K562 (cell line): Measurements from ENCODE around the gene SNCG. TPM values are rescaled to one million over a fixed set of nuclear protein-coding genes. Genes with fewer than 3 reads are reported as not detected.
A peak's percentile ranks its signal among the peaks of the same experiment; 100 is the strongest.

Experiments
- ATAC-seq: fragments of 200-7000 bp; cut with Tn5 transposase; 3 replicates; pipeline ENCODE4 v1.9.1; 2020; ENCODE audit warnings: moderate library complexity
- BruUV-seq: library from RNA; stranded (reverse); fragments of 400-500 nt; replicated peaks from 2 replicates; lab custom pipeline; 2021; lab: Mats Ljungman, UMichigan
- CTCF ChIA-PET: fragments of 300-600 bp; formaldehyde crosslinking; extraction: SDS; loops from one replicate; lab custom pipeline; 2021; ENCODE audit warnings: low intra/inter-chr PET ratio; lab: Yijun Ruan, JAX
- POLR2A ChIA-PET: fragments of 300-600, 350-650 bp; sonication (Branson Sonifier 250); formaldehyde crosslinking; extraction: SDS; loops from one replicate; lab custom pipeline; 2021; ENCODE audit warnings: antibody characterized with exemption, inconsistent platforms; lab: Yijun Ruan, JAX
- DNase-seq, 4 experiments: peaks; one replicate each; pipeline versions ENCODE4 v3.0.0 to v3.0.0-alpha.2; 2011 to 2018; ENCODE audit warnings: low spot score in 3 of 4, mixed read lengths in 3 of 4; ENCODE audit errors: extremely low read depth in 1 of 4
- FAIRE-seq: peaks from 2 replicates; lab custom pipeline; 2011; peaks lifted over from hg19 to GRCh38; lab: Jason Lieb, UNC
- H2AFZ ChIP-seq: 2 replicates; pipeline ENCODE4 v1.6.0; 2011; ENCODE audit warnings: low read depth, low read length, control low read depth, inconsistent platforms
- H3K27ac ChIP-seq: fragments of 200-600 bp; 3 replicates; pipeline ENCODE4 v1.8.0; 2011; ENCODE audit warnings: low read depth, mild to moderate bottlenecking, control low read depth, inconsistent platforms, low read length, moderate library complexity, mixed read lengths; ENCODE audit errors: extremely low read depth
- H3K27me3 ChIP-seq, 2 experiments: fragments of 300-600 bp in 1 of 2; 2 replicates in 1 of 2; 3 replicates in 1 of 2; pipeline versions ENCODE4 v1.6.0 to v1.8.0; 2011; ENCODE audit warnings: inconsistent platforms in 2 of 2, low read length in 2 of 2, mild to moderate bottlenecking in 1 of 2, mixed read lengths in 1 of 2, moderate library complexity in 1 of 2; ENCODE audit not compliant: control insufficient read depth in 2 of 2, insufficient read depth in 2 of 2
- H3K36me3 ChIP-seq: fragments of 300-600 bp; 3 replicates; pipeline ENCODE4 v1.8.0; 2011; ENCODE audit warnings: mild to moderate bottlenecking, low read length, inconsistent platforms; ENCODE audit not compliant: control insufficient read depth, insufficient read depth
- H3K4me1 ChIP-seq, 2 experiments: fragments of 200-600 bp in 1 of 2; replicated peaks in 1 of 2; 2 replicates in 1 of 2; 3 replicates in 1 of 2; pipeline versions ENCODE4 v1.5.1 to v1.8.0; 2011; ENCODE audit warnings: inconsistent platforms in 2 of 2, low read length in 2 of 2, mild to moderate bottlenecking in 1 of 2, mixed read lengths in 1 of 2, moderate library complexity in 1 of 2; ENCODE audit not compliant: control insufficient read depth in 2 of 2, insufficient read depth in 2 of 2
- H3K4me2 ChIP-seq: 2 replicates; pipeline ENCODE4 v1.6.1; 2011; ENCODE audit warnings: low read length, control low read depth, inconsistent platforms, mixed read lengths; ENCODE audit not compliant: insufficient read depth
- H3K4me3 ChIP-seq: fragments of 200-600 bp; sonication (generic), shearing (Covaris generic); 2 replicates; pipeline ENCODE4 v1.5.1; 2016; ENCODE audit warnings: control low read depth, inconsistent platforms
- H3K79me2 ChIP-seq: fragments of 200-600 bp; 3 replicates; pipeline ENCODE4 v1.8.0; 2011; ENCODE audit warnings: low read length, inconsistent platforms; ENCODE audit not compliant: control insufficient read depth, insufficient read depth
- H3K9ac ChIP-seq, 2 experiments: 2 replicates each; pipeline versions ENCODE4 v1.6.0 to v1.6.1; 2011; ENCODE audit warnings: low read depth in 2 of 2, low read length in 2 of 2, control low read depth in 1 of 2, inconsistent platforms in 1 of 2, mild to moderate bottlenecking in 1 of 2, mixed read lengths in 1 of 2; ENCODE audit not compliant: insufficient read depth in 1 of 2
- H3K9me1 ChIP-seq: one replicate; pipeline ENCODE4 v1.6.0; 2011; ENCODE audit warnings: inconsistent platforms, mild to moderate bottlenecking, low read length, moderate library complexity; ENCODE audit not compliant: control insufficient read depth, insufficient read depth
- H3K9me3 ChIP-seq: replicated peaks from 2 replicates; pipeline ENCODE4 v1.5.1; 2011; ENCODE audit warnings: low read depth, low read length, inconsistent platforms; ENCODE audit not compliant: control insufficient read depth, insufficient read depth
- H4K20me1 ChIP-seq: replicated peaks from 2 replicates; pipeline ENCODE4 v1.6.1; 2011; ENCODE audit warnings: low read length, inconsistent platforms, mixed read lengths; ENCODE audit not compliant: control insufficient read depth, insufficient read depth
- ETV6 ChIP-seq, 3 experiments: fragments of 150-350 bp in 1 of 3; sonication (generic) in 1 of 3; formaldehyde crosslinking in 1 of 3; IDR thresholded peaks; 2 replicates each; pipeline versions ENCODE4 v1.6.1 to v1.8.0; 2014 to 2022; ENCODE audit warnings: borderline replicate concordance in 2 of 3, low read depth in 2 of 3, antibody characterized with exemption in 1 of 3, low read length in 1 of 3, mild to moderate bottlenecking in 1 of 3, missing genetic modification reagents in 1 of 3
- KAT2B ChIP-seq: IDR thresholded peaks from one replicate; pipeline ENCODE4 v1.6.1; 2012; ENCODE audit warnings: low read depth, mild to moderate bottlenecking, control low read depth, inconsistent platforms, low read length, moderate library complexity
- NFIC ChIP-seq: fragments of 450-650 bp; IDR thresholded peaks from 2 replicates; pipeline ENCODE4 v1.6.1; 2017; ENCODE audit warnings: mild to moderate bottlenecking, inconsistent platforms
- SUPT5H ChIP-seq: fragments of 450-650 bp; IDR thresholded peaks from 2 replicates; pipeline ENCODE4 v1.6.1; 2016
- ZBTB17 ChIP-seq: fragments of 450-650 bp; formaldehyde crosslinking; IDR thresholded peaks from 2 replicates; pipeline ENCODE4 v1.4.0; 2020; ENCODE audit warnings: mild to moderate bottlenecking
- ZNF23 ChIP-seq: fragments of 250-450 bp; sonication (Bioruptor Pico); IDR thresholded peaks from 2 replicates; pipeline ENCODE4 v1.4.0; 2020; ENCODE audit warnings: mild to moderate bottlenecking
- WGBS: fragments of 100-300 bp; shearing (Covaris generic); methylation state at CpG from one replicate; pipeline ENCODE4 v1.1.6; 2016; ENCODE audit warnings: low coverage, mixed read lengths; ENCODE audit not compliant: insufficient coverage; ENCODE audit errors: missing lambda C conversion rate; 5-methylcytosine and 5-hydroxymethylcytosine counted together
- in situ Hi-C: fragments of 300-500 bp; cut with MboI; formaldehyde crosslinking; loops from 4 replicates; pipeline ENCODE4 v1.15.0; 2018; ENCODE audit warnings: inconsistent platforms, mixed read lengths
- intact Hi-C: fragments of 100-400 bp; cut with micrococcal nuclease; formaldehyde crosslinking; loops from 2 replicates; pipeline ENCODE4 v1.14.2; 2022
- polyA plus RNA-seq, 8 experiments: library from polyadenylated mRNA; depleted of rRNA in 4 of 8; stranded (reverse) in 5 of 8; unstranded in 3 of 8; fragments of >200 nt; fragmentation: Nextera tagmentation in 2 of 8; fragmentation: Illumina TruSeq in 1 of 8; extraction: Ambion mirVana in 2 of 8; extraction: Trizol in 1 of 8; gene quantifications; 2 replicates each; pipeline versions ENCODE4 v1.2.1 to v1.2.3, GENCODE V29; 2011 to 2014; ENCODE audit warnings: inconsistent platforms in 1 of 8, missing spikeins in 1 of 8
- total RNA-seq, 7 experiments: library from RNA; depleted of rRNA in 6 of 7; stranded (reverse); fragments of >200 nt in 6 of 7; fragmentation: Illumina TruSeq in 2 of 7; extraction: Trizol in 2 of 7; gene quantifications; 2 replicates each; pipeline versions ENCODE4 v1.2.1 to v1.2.3, GENCODE V29; 2011 to 2021; ENCODE audit warnings: low replicate concordance in 1 of 7

SNCG gene
- total and polyA plus RNA-seq, 9 of the 15 experiments (the other 6 are each of a cell fraction or from before 2014, with no cell fraction given) = 9.8 to 146 (median 93.6) TPM

DNA sequence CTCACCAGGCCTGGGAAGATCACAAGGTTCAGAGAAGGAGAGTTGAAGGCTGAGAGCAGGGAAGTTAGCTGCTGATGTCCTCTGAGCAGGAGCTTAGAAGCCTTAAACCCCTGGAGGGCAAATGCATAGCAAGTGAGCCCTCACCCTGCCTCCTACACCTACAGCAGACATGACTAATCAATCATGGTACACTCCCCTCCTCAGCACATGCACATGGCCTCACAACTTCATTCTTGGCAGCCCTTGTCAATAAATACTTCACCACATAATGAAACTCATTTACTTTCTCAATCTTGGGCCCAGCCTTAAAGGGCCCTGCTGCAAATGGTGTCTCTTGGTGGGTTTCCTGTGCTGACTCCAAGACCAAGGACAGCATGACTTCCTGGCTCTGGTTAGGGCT is 13.9 kb upstream of the SNCG start:
- POLR2A ChIA-PET = no interaction called here
- Histone ChIP-seq H4K20me1 (no peaks in the 10 kb centered on the region), H3K79me2 (no peaks in the 10 kb centered on the region), H3K27ac (no peak overlapping the region), H2AFZ (no peak overlapping the region; the same call in 1 of the 2 replicates), H3K4me2 (no peak overlapping the region), H3K9me3 (no peaks in the 10 kb centered on the region), H3K4me1 (peaks cover 0 to 17% of the 10 kb centered on the region in 2 experiments; a peak in 2 of 5 replicates), H3K9me1 (no peaks in the 10 kb centered on the region), H3K36me3 (no peaks in the 10 kb centered on the region), H3K27me3 (no peaks in the 10 kb centered on the region), H3K9ac (no peak overlapping the region), H3K4me3 (no peak overlapping the region)
- DNase-seq (no peak), FAIRE-seq (no peak), ATAC-seq (no peak)
- intact Hi-C loops = no loop called here
- TF ChIP-seq ZBTB17 (0 out of 2 replicates have a peak, but pooled peaks have one; percentile 38), KAT2B (no peak), ZNF23 (CRISPR knock-in tag) (0 out of 2 replicates have a peak, but pooled peaks have one; percentile 27)
- CTCF ChIA-PET = no interaction called here
- in situ Hi-C loops = no loop called here
- BruUV-seq = no TSS peak

DNA sequence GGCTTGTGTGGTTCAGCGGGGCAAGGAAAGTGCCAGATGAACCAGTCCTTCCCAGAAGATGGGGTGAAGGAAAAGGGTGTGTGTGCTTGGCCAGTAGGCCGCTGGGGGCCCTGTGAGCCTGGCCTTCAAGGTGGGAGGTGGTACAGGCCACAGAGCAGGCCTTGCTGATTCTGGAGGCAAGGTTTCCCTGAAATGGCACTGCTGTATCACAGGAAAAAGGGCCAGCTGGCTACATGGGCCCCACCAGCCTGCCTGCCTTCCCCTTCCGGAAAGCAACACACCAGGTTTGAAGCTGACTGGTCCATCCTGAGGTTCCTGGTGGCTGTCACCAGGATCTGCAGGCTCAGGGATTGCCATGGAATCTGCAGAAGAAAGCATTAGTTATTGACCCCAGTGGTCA is 13.5 kb upstream of the SNCG start:
- H3K4me1 ChIP-seq = peaks cover 0 to 15% of the 10 kb centered on the region in 2 experiments; a peak in 2 of 5 replicates
- no peak overlapping the region for H3K27ac ChIP-seq
- H3K9me1 ChIP-seq = no peaks in the 10 kb centered on the region
- ChIA-PET POLR2A (no interaction called here), CTCF (no interaction called here)
- in situ Hi-C loops = no loop called here
- H4K20me1 ChIP-seq = no peaks in the 10 kb centered on the region
- H3K9ac ChIP-seq = no peak overlapping the region
- WGBS = 40% methylated on average over 1 of the region's 3 CpGs
- H3K36me3 ChIP-seq = no peaks in the 10 kb centered on the region
- TF ChIP-seq NFIC (no peak), ETV6 (IDR thresholded peaks at IDR 0.05; ENCODE audit: borderline replicate concordance in 1 of 2, low read depth in 2 of 2, low read length in 1 of 2) (no peak), ETV6 (CRISPR knock-in tag; IDR thresholded peaks at IDR 0.05; ENCODE audit: borderline replicate concordance) (no peak), SUPT5H (no peak)
- H3K4me3 ChIP-seq = no peak overlapping the region
- H3K4me2 ChIP-seq = no peak overlapping the region
- no peaks in the 10 kb centered on the region for H3K9me3 ChIP-seq
- no peaks in the 10 kb centered on the region for H3K27me3 ChIP-seq
- H3K79me2 ChIP-seq = no peaks in the 10 kb centered on the region
- no TSS peak for BruUV-seq
- DNase-seq = no peak
- FAIRE-seq = no peak
- no peak for ATAC-seq
- intact Hi-C loops = no loop called here
- no peak overlapping the region for H2AFZ ChIP-seq
